Activated naive CD8-positive, alpha-beta T cell treated with anti-CD3 and anti-CD28 coated beads, Interleukin-2, amount 50 U/mL, for 16 hours (primary cell): ENCODE data around the gene SLC29A4.
"Not testable (repeated sequence)": the region's sequence is repeated elsewhere in the genome, so short reads cannot be mapped to it uniquely, and the experiment has no call there.

Source experiments
- DNase-seq: peaks from one replicate; pipeline ENCODE4 v3.0.0-alpha.2; 2020; ENCODE audit warnings: low read depth, low spot score

The SLC29A4 gene

DNA sequence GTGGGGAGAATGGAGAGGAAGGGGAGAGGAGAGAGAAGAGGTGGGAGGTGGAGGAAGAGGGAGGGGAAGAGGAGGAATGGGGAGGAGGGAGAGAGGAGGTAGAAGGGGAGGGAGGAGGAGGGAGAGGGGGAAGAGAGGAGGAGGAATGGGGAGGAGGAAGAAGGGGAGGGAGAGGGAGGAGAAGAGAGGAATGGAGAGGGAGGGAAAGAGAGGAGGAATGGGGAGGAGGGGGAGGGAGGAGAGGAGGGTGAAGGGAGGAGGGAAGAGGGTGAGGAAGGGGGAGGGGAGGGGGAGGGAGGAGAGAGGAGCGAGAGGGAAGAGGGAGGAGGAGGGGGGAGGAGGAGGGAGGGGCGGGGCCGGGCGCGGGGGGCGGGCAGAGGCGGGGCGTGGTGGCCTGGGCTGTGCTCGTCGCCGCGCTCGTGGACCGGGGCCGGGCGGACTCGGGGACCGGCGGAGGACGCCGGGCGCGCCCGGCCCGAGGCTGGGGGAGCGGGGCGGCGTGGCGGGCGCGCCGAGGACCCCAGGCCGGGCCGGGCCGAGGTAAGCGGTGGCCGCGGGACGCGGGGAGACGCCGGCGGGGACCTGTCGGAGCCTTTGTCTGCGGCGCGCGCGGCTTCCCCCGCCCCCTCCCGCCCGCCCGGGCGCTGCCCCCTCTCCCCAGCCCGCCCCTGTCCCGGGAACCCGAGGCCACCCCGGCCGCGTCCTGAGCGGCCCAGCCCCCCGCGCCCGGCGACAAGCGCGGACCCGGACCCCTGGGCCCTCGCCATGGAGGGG, at the start of gene SLC29A4:
Gene SLC29A4 (plus strand): TSS at position 401 of the 774 bp plus-strand sequence. CDS start 4,874 bp downstream, outside the sequence.
- DNase-seq: no peak

- DNase-seq: no peak
These were observed 47.6 kb upstream of the SLC29A4 start for GRCh38 chr7:5234852-5235831.

GRCh38 chr7:5237286-5237685, 45.5 kb upstream of the SLC29A4 start:
- DNase-seq: no peak

GRCh38 chr7:5238500-5238899, 44.2 kb upstream of the SLC29A4 start:
- no peak for DNase-seq

DNA sequence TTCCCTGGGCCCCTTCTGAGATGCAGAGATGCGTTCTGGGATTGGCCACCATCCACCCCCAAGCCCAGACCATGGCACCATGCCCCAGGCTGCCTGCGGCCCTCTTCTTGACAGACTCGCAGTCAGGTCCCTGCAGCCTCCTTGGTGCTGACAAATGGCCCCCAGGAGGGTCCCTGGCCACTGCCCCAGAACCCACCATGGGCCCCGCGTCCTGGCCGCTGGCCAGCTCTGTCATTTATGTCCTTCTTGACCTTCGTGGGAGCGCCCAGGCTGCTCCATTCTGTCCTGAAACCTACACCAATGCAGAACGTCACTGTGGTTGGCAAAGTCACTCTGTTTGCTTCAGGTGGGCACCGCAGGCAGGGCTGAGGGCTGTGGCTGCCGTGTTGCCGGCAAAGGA, 39.5 kb upstream of the SLC29A4 start:
- DNase-seq: no peak

- no peak for DNase-seq
These were observed 34.4 kb upstream of the SLC29A4 start for GRCh38 chr7:5248201-5248885.

GRCh38 chr7:5250787-5251186, 32.0 kb upstream of the SLC29A4 start:
- not testable (repeated sequence) for DNase-seq

DNA sequence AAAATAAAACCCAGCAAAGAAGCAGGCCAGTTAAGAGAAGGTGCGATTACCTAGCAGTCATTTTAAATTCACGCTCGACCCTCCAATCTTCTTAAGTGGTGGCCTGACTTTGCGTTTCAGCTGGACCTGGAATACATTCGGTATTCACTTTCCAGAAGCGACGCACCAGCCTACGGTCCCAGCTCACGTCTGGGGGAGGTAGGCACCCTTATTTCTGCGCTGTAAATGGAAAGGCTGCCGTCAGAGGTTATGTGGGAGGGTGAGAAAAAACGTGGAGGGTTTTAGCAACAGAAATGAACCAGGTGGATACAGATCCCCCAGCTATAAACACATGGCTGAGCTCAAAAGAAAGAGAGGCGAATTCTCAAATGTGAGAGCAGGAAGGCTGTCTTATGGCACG, 29.2 kb upstream of the SLC29A4 start:
- not testable (repeated sequence) for DNase-seq

DNA sequence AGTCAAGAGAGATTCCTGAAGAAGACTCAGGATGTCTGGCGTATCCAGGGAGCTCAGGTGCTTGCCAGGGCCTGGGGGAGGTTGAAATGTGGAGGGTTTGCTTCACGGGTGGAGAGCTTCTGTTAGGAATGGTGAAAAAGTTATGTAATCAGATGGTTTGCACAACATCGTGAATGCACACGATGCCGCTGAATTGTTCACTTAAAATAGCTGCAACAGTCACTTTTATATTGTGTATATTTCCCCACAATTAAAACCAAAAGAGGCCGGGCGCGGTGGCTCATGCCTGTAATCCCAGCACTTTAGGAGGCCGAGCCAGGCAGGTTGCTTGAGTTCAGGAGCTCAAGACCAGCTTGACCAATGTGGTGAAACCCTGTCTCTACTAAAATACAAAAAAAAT, 28.4 kb upstream of the SLC29A4 start:
- DNase-seq: not testable (repeated sequence)

- no peak for DNase-seq
These were observed 26.9 kb upstream of the SLC29A4 start for GRCh38 chr7:5255832-5256231.

DNA sequence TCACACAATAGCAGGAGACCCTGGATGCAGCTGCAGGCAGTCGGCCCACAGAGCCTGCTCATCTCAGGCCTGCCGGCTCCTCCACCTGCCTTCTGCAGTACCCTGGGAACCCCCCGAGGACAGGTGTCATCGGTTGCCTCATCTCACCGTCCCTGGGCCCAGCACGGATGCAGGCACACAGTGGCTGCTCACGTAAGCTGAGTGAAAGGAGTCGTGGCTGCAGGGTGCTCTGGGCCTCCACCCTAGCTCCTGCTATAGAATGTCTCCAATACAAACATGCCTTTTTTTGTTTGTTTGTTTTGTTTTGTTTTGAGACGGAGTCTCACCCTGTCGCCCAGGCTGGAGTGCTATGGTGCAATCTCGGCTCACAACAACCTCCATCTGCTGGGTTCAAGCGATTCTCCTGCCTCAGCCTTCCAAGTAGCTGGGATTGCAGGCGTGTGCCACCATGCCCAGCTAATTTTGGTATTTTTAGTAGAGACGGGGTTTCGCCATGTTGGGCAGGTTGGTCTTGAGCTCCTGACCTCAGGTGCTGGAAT, 22.1 kb upstream of the SLC29A4 start:
- not testable (repeated sequence) for DNase-seq

DNA sequence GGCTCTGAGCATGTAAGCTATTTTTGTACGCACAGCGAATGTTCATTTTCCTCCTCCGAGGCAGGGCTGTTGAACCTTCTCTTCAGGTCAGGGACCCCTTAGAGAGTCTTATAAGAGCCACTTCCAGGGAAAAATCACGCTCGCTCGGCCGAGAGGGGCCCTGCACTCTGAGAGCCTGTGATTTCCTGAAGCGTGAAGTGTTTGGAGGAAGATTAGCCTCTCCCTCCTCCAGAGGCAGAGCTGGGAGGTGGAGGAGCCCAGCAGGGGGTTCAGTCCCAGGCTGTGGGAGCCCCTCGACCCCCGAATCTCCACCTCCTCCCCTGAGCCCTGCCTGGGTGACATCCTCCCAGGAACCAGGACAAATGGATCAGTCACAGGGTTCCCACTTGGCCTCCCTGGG, 19.7 kb upstream of the SLC29A4 start:
- not testable (repeated sequence) for DNase-seq

DNA sequence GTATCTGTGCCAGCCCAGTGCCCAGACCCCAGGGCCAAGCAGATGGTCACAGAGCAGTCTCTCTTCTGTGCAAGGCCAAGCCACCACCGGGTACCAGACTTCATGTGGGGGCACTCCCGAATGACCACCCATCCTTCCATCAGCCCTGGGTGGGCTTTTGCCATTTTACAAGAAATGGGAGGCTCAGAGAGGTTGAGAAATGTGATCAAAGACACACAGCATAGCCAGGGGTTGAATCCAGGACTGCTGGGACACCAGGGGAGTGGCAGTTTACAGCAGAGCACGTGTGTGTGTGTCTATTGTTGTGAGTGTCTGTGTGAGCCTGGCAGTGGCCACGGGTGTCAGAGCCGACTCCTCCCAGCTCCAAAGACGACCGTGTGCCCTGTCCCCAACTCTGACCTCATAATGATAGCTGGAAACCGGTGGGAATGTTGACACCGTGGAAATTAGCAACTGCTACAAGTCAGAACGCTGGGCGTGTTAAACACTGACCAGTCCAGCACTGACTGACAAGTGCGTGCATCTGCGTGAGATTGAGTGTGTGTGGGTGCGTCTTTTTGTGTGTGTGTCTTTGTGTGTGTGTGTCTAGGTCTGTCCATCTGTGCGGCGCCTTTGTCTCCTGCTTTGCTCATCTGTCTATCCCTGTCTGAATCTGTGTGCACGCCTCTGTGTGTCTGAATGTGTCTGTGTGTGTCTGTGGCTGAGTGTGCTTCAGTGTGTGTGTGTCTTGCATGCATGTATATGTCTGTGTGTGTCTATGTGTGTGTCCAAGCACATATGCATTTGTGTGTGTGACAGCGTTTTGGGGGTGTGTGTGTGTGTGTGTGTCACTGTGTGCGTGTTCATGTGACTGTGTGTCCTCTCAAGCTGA, 17.2 kb upstream of the SLC29A4 start:
- no peak for DNase-seq

- DNase-seq: no peak
These were observed 16.3 kb upstream of the SLC29A4 start for GRCh38 chr7:5266191-5267028.

GRCh38 chr7:5267829-5268228, 14.9 kb upstream of the SLC29A4 start:
- not testable (repeated sequence) for DNase-seq

DNA sequence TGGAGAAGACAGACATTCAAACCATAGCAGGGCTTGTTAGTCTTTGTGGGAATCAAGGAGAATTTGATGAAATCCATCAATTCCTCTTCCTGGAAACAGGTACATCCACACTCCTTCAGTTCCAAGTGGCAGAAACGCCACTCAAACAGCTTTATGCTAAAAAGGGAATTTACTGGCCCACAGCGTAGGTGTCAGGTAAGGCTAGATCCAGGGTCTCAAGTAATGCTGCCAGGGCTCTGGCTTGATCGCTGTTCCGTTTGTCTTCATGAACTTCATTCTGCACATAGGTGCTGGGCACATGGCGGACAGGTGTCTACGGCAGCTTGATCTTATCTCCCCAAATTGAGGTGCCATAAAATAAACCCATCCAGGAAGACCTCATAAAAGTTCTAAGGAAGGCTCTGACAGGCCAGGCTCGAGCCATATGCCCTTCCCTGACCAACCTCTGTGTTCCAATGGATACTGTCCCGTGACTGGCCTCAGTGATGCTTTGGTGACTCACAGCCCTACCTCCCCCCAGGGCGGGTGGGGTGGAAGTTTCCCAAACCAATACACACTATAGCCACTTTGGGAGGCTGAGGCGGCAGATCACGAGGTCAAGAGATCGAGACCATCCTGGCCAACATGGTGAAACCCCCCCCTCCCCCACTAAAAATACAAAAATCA, 12.6 kb upstream of the SLC29A4 start:
- not testable (repeated sequence) for DNase-seq

- no peak for DNase-seq
These were observed 12.0 kb upstream of the SLC29A4 start for GRCh38 chr7:5270788-5271187.

DNA sequence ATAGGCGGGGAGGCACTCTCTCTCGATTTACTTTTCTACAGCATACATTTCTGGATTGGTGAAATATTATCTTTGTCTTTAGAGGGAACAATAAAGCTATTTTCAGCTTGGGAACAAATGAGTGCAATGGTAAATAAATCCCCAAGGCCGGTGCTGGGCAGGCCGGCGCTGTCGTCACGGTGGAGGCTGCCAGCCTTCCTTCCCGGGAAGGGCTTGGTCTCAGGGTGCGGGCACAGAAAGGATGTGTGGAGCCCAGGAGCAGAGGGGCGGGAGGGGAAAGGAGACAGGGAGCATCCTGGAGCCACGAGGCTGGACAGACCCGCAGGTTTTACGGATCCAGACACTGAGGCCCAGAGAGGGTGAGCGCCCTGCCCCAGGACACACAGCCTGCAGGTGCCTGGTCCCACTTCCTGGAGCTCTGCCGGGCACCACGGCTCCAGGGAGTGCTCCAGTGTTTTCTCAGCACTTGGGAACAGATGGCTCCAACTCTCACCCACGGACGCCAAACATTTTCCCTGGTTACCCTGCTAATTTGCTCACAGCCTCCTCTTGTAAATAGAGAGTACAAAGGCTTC, 8.8 kb upstream of the SLC29A4 start:
- not testable (repeated sequence) for DNase-seq

GRCh38 chr7:5274441-5274840, 8.3 kb upstream of the SLC29A4 start:
- no peak for DNase-seq
